GM19438 (cell line): Measurements from ENCODE around the gene MRGPRX1.
"Not testable (repeated sequence)": the region's sequence is repeated elsewhere in the genome, so short reads cannot be mapped to it uniquely, and the experiment has no call there.

Source experiments
- ATAC-seq: cut with Tn5 transposase; IDR thresholded peaks from one replicate; pipeline ENCODE4 v1.9.1; 2021; ENCODE audit warnings: low read depth; ENCODE audit not compliant: unreplicated experiment

The MRGPRX1 gene

GRCh38 chr11:18939314-18939713, at the start of gene MRGPRX1:
Gene MRGPRX1 (minus strand): TSS chr11:18939414. CDS start chr11:18934784, 4,630 bp downstream.
- no peak for ATAC-seq

- ATAC-seq = no peak
These were observed 48.4 kb upstream of the MRGPRX1 start for GRCh38 chr11:18987454-18988231.

GRCh38 chr11:18986744-18987143, 47.5 kb upstream of the MRGPRX1 start:
- ATAC-seq = no peak

- no peak for ATAC-seq
These were observed 42.7 kb upstream of the MRGPRX1 start for GRCh38 chr11:18981897-18982296.

- ATAC-seq = no peak
These were observed 35.0 kb upstream of the MRGPRX1 start for GRCh38 chr11:18974192-18974591.

GRCh38 chr11:18972336-18972735, 33.1 kb upstream of the MRGPRX1 start:
- no peak for ATAC-seq

GRCh38 chr11:18969720-18970119, 30.5 kb upstream of the MRGPRX1 start:
- ATAC-seq = no peak

GRCh38 chr11:18958221-18958910, 19.2 kb upstream of the MRGPRX1 start:
- no peak for ATAC-seq

- no peak for ATAC-seq
These were observed 17.4 kb upstream of the MRGPRX1 start for GRCh38 chr11:18956630-18957029.

- ATAC-seq = no peak
These were observed 3.1 kb downstream of the MRGPRX1 start for GRCh38 chr11:18936002-18936673.

GRCh38 chr11:18934195-18934814, 4.9 kb downstream of the MRGPRX1 start:
- ATAC-seq = no peak

- ATAC-seq = no peak
These were observed 11.5 kb downstream of the MRGPRX1 start for GRCh38 chr11:18927550-18928322.

GRCh38 chr11:18925426-18925825, 13.8 kb downstream of the MRGPRX1 start:
- not testable (repeated sequence) for ATAC-seq

- no peak for ATAC-seq
These were observed 26.3 kb downstream of the MRGPRX1 start for GRCh38 chr11:18912883-18913282.

GRCh38 chr11:18907391-18907790, 31.8 kb downstream of the MRGPRX1 start:
- ATAC-seq = no peak

- ATAC-seq = not testable (repeated sequence)
These were observed 38.6 kb downstream of the MRGPRX1 start for GRCh38 chr11:18900637-18901036.

GRCh38 chr11:18900151-18900611, 39.0 kb downstream of the MRGPRX1 start:
- not testable (repeated sequence) for ATAC-seq

- not testable (repeated sequence) for ATAC-seq
These were observed 47.5 kb downstream of the MRGPRX1 start for GRCh38 chr11:18891712-18892111.

- ATAC-seq = no peak
These were observed 48.6 kb downstream of the MRGPRX1 start for GRCh38 chr11:18890615-18891014.
